HUES6 (cell line): ENCODE data around the gene ARHGAP15.

Source experiments
- H3K27ac ChIP-seq: 2 replicates; pipeline ENCODE4 v1.7.0; 2013; ENCODE audit warnings: low read depth, mild to moderate bottlenecking, low read length, inconsistent platforms
- H3K27me3 ChIP-seq: 2 replicates; pipeline ENCODE4 v1.6.1; 2013; ENCODE audit warnings: low read length; ENCODE audit not compliant: control insufficient read depth, insufficient read depth
- H3K36me3 ChIP-seq: 2 replicates; pipeline ENCODE4 v1.6.1; 2013; ENCODE audit warnings: low read length; ENCODE audit not compliant: control insufficient read depth, insufficient read depth
- H3K4me1 ChIP-seq: 2 replicates; pipeline ENCODE4 v1.6.1; 2013; ENCODE audit warnings: low read length; ENCODE audit not compliant: control insufficient read depth, insufficient read depth
- H3K4me3 ChIP-seq: 2 replicates; pipeline ENCODE4 v1.5.1; 2013; ENCODE audit warnings: low read depth, low read length
- H3K9ac ChIP-seq: one replicate; pipeline ENCODE4 v1.6.1; 2013; ENCODE audit warnings: mild to moderate bottlenecking, low read length
- H3K9me3 ChIP-seq: 2 replicates; pipeline ENCODE4 v1.6.1; 2013; ENCODE audit warnings: low read depth, low read length; ENCODE audit not compliant: control insufficient read depth, insufficient read depth

Gene ARHGAP15

GRCh38 chr2:143121957-143122356 is 7.3 kb upstream of the ARHGAP15 start:
- Histone ChIP-seq H3K27me3 (no peaks in the 10 kb centered on the region), H3K4me1 (no peaks in the 10 kb centered on the region), H3K4me3 (no peak overlapping the region), H3K36me3 (no peaks in the 10 kb centered on the region), H3K9me3 (no peaks in the 10 kb centered on the region), H3K27ac (no peak overlapping the region), H3K9ac (no peak overlapping the region)

- H3K27me3 ChIP-seq: no peaks in the 10 kb centered on the region
- H3K9ac ChIP-seq: no peak overlapping the region
- no peaks in the 10 kb centered on the region for H3K9me3 ChIP-seq
- no peak overlapping the region for H3K4me3 ChIP-seq
- H3K4me1 ChIP-seq: no peaks in the 10 kb centered on the region
- H3K36me3 ChIP-seq: no peaks in the 10 kb centered on the region
- no peak overlapping the region for H3K27ac ChIP-seq
Observed at GRCh38 chr2:143123911-143124310, 5.3 kb upstream of the ARHGAP15 start.

GRCh38 chr2:143124445-143124844 is 4.8 kb upstream of the ARHGAP15 start:
- no peaks in the 10 kb centered on the region for H3K9me3 ChIP-seq
- H3K4me1 ChIP-seq: no peaks in the 10 kb centered on the region
- no peak overlapping the region for H3K9ac ChIP-seq
- no peaks in the 10 kb centered on the region for H3K27me3 ChIP-seq
- no peaks in the 10 kb centered on the region for H3K36me3 ChIP-seq
- H3K27ac ChIP-seq: no peak overlapping the region
- H3K4me3 ChIP-seq: no peak overlapping the region

- no peaks in the 10 kb centered on the region for H3K9me3 ChIP-seq
- no peak overlapping the region for H3K9ac ChIP-seq
- H3K27me3 ChIP-seq: no peaks in the 10 kb centered on the region
- H3K36me3 ChIP-seq: no peaks in the 10 kb centered on the region
- H3K4me1 ChIP-seq: no peaks in the 10 kb centered on the region
- H3K27ac ChIP-seq: no peak overlapping the region
- no peak overlapping the region for H3K4me3 ChIP-seq
Observed at GRCh38 chr2:143125717-143126116, 3.5 kb upstream of the ARHGAP15 start.

GRCh38 chr2:143132355-143132754 is 3.1 kb downstream of the ARHGAP15 start:
- Histone ChIP-seq H3K4me1 (no peaks in the 10 kb centered on the region), H3K4me3 (no peak overlapping the region), H3K27me3 (no peaks in the 10 kb centered on the region), H3K36me3 (no peaks in the 10 kb centered on the region), H3K27ac (no peak overlapping the region), H3K9ac (no peak overlapping the region), H3K9me3 (no peaks in the 10 kb centered on the region)

GRCh38 chr2:143133783-143134182 is 4.6 kb downstream of the ARHGAP15 start:
- H3K27me3 ChIP-seq: no peaks in the 10 kb centered on the region
- no peak overlapping the region for H3K9ac ChIP-seq
- H3K9me3 ChIP-seq: no peaks in the 10 kb centered on the region
- no peak overlapping the region for H3K4me3 ChIP-seq
- H3K36me3 ChIP-seq: no peaks in the 10 kb centered on the region
- no peaks in the 10 kb centered on the region for H3K4me1 ChIP-seq
- H3K27ac ChIP-seq: no peak overlapping the region

- no peak overlapping the region for H3K4me3 ChIP-seq
- H3K4me1 ChIP-seq: no peaks in the 10 kb centered on the region
- H3K27me3 ChIP-seq: no peaks in the 10 kb centered on the region
- H3K9ac ChIP-seq: no peak overlapping the region
- H3K36me3 ChIP-seq: no peaks in the 10 kb centered on the region
- H3K9me3 ChIP-seq: no peaks in the 10 kb centered on the region
- H3K27ac ChIP-seq: no peak overlapping the region
Observed at GRCh38 chr2:143138292-143138691, 9.1 kb downstream of the ARHGAP15 start.

GRCh38 chr2:143139835-143140393 is 10.7 kb downstream of the ARHGAP15 start:
- Histone ChIP-seq H3K36me3 (no peaks in the 10 kb centered on the region), H3K4me3 (no peak overlapping the region), H3K27ac (no peak overlapping the region), H3K4me1 (no peaks in the 10 kb centered on the region), H3K9me3 (no peaks in the 10 kb centered on the region), H3K27me3 (no peaks in the 10 kb centered on the region), H3K9ac (no peak overlapping the region)

GRCh38 chr2:143140864-143141661 is 11.8 kb downstream of the ARHGAP15 start:
- no peaks in the 10 kb centered on the region for H3K36me3 ChIP-seq
- no peak overlapping the region for H3K4me3 ChIP-seq
- H3K9ac ChIP-seq: no peak overlapping the region
- no peak overlapping the region for H3K27ac ChIP-seq
- no peaks in the 10 kb centered on the region for H3K9me3 ChIP-seq
- H3K27me3 ChIP-seq: no peaks in the 10 kb centered on the region
- H3K4me1 ChIP-seq: no peaks in the 10 kb centered on the region

GRCh38 chr2:143142598-143142997 is 13.4 kb downstream of the ARHGAP15 start:
- no peaks in the 10 kb centered on the region for H3K36me3 ChIP-seq
- H3K9ac ChIP-seq: no peak overlapping the region
- no peak overlapping the region for H3K4me3 ChIP-seq
- no peaks in the 10 kb centered on the region for H3K9me3 ChIP-seq
- H3K4me1 ChIP-seq: no peaks in the 10 kb centered on the region
- no peak overlapping the region for H3K27ac ChIP-seq
- H3K27me3 ChIP-seq: no peaks in the 10 kb centered on the region

GRCh38 chr2:143144813-143145455 is 15.7 kb downstream of the ARHGAP15 start:
- H3K4me1 ChIP-seq: no peaks in the 10 kb centered on the region

More at GRCh38 chr2:143144813-143145455, 15.7 kb downstream of the ARHGAP15 start:
- Histone ChIP-seq H3K9ac (no peak overlapping the region), H3K4me3 (no peak overlapping the region), H3K27ac (no peak overlapping the region), H3K9me3 (no peaks in the 10 kb centered on the region), H3K27me3 (no peaks in the 10 kb centered on the region), H3K36me3 (no peaks in the 10 kb centered on the region)
